Fibroblast of lung (primary cell): ENCODE measurements around the gene SNAPC2. TPM values are rescaled to one million over a fixed set of nuclear protein-coding genes. Genes with fewer than 3 reads are reported as not detected.

Experiments used
- DNase-seq, 2 donors: peaks; one replicate each; pipeline versions ENCODE4 v3.0.0 to v3.0.0-alpha.2; 2010; ENCODE audit warnings: low read depth in 2 of 2
- H2AFZ ChIP-seq: 2 replicates; pipeline ENCODE4 v1.5.1; 2012; ENCODE audit warnings: low read length, control low read depth, inconsistent platforms
- H3K27ac ChIP-seq: 2 replicates; pipeline ENCODE4 v1.5.1; 2011; ENCODE audit warnings: low read length, control low read depth; ENCODE audit not compliant: insufficient read depth
- H3K27me3 ChIP-seq: 2 replicates; pipeline ENCODE4 v1.5.1; 2011; ENCODE audit warnings: mild to moderate bottlenecking, low read length; ENCODE audit not compliant: control insufficient read depth, insufficient read depth
- H3K36me3 ChIP-seq: 2 replicates; pipeline ENCODE4 v1.5.1; 2011; ENCODE audit warnings: low read length; ENCODE audit not compliant: control insufficient read depth, insufficient read depth
- H3K4me1 ChIP-seq: 2 replicates; pipeline ENCODE4 v1.5.1; 2011; ENCODE audit warnings: low read length; ENCODE audit not compliant: control insufficient read depth, insufficient read depth; ENCODE audit errors: extremely low read depth
- H3K4me2 ChIP-seq: 2 replicates; pipeline ENCODE4 v1.5.1; 2011; ENCODE audit warnings: low read length, control low read depth; ENCODE audit not compliant: insufficient read depth; ENCODE audit errors: extremely low read depth
- H3K4me3 ChIP-seq, 4 experiments: fragments of 200-600 bp in 1 of 4; sonication (generic) in 1 of 4; replicated peaks in 1 of 4; 2 replicates each; pipeline ENCODE4 v1.5.1; 2011 to 2016; ENCODE audit warnings: low read length in 4 of 4, low read depth in 3 of 4, mild to moderate bottlenecking in 3 of 4, control low read depth in 2 of 4, inconsistent platforms in 1 of 4, mixed read lengths in 1 of 4; ENCODE audit not compliant: insufficient read depth in 1 of 4; ENCODE audit errors: control extremely low read depth in 1 of 4
- H3K79me2 ChIP-seq: 2 replicates; pipeline ENCODE4 v1.5.1; 2012; ENCODE audit warnings: mild to moderate bottlenecking, low read length, inconsistent platforms; ENCODE audit not compliant: control insufficient read depth, insufficient read depth
- H3K9ac ChIP-seq: 2 replicates; pipeline ENCODE4 v1.5.1; 2011; ENCODE audit warnings: mild to moderate bottlenecking, low read length, control low read depth; ENCODE audit not compliant: insufficient read depth
- H3K9me3 ChIP-seq: 2 replicates; pipeline ENCODE4 v1.5.1; 2012; ENCODE audit warnings: low read depth, low read length; ENCODE audit not compliant: control insufficient read depth, insufficient read depth
- H4K20me1 ChIP-seq: 2 replicates; pipeline ENCODE4 v1.5.1; 2011; ENCODE audit warnings: low read length; ENCODE audit not compliant: control insufficient read depth, insufficient read depth; ENCODE audit errors: extremely low read depth
- CTCF ChIP-seq, 2 donors: IDR thresholded peaks in 1 of 2; conservative IDR thresholded peaks in 1 of 2; 1 replicate in 1 of 2; 2 replicates in 1 of 2; pipeline ENCODE4 v1.5.1; 2011 to 2012; ENCODE audit warnings: low read length in 2 of 2, control low read depth in 1 of 2, inconsistent platforms in 1 of 2, low read depth in 1 of 2, mild to moderate bottlenecking in 1 of 2
- EZH2 ChIP-seq: IDR thresholded peaks from 2 replicates; pipeline ENCODE4 v1.5.1; 2012; ENCODE audit warnings: low read length, control low read depth, mild to moderate bottlenecking; ENCODE audit errors: missing control alignments
- polyA plus RNA-seq, 2 donors: library from polyadenylated mRNA; depleted of rRNA in 1 of 2; stranded (reverse) in 1 of 2; unstranded in 1 of 2; fragments of >200 nt; gene quantifications; 2 replicates each; pipeline ENCODE4 v1.2.1, GENCODE V29; 2011 to 2012; ENCODE audit warnings: missing spikeins in 1 of 2
- total RNA-seq: library from RNA; depleted of rRNA; stranded (reverse); fragments of >200 nt; gene quantifications from 2 replicates; pipeline ENCODE4 v1.2.1, GENCODE V29; 2014

The SNAPC2 gene
- total and polyA plus RNA-seq, 2 donors (not counting 1 experiment from before 2014, with no cell fraction given) = 11.4 to 13.4 TPM

- TF ChIP-seq EZH2 = no peak
- TF ChIP-seq CTCF (conservative IDR thresholded peaks at IDR 0.05 in 1 of 2, IDR thresholded peaks at IDR 0.05 in 1 of 2; ENCODE audit: low read depth in 1 of 2, low read length in 2 of 2) = no peak
- no peaks in the 10 kb centered on the region for H3K4me1 ChIP-seq
- no peak overlapping the region for H3K4me3 ChIP-seq
- H3K27ac ChIP-seq = no peak overlapping the region
- no peaks in the 10 kb centered on the region for H3K27me3 ChIP-seq
- H2AFZ ChIP-seq = no peak overlapping the region
- no peak for DNase-seq
- no peaks in the 10 kb centered on the region for H3K9me3 ChIP-seq
- H3K9ac ChIP-seq = no peak overlapping the region
- H3K4me2 ChIP-seq = no peak overlapping the region
- H4K20me1 ChIP-seq = no peaks in the 10 kb centered on the region
- no peaks in the 10 kb centered on the region for H3K79me2 ChIP-seq
- peaks cover 2% of the 10 kb centered on the region for H3K36me3 ChIP-seq
These were observed 24.6 kb upstream of the SNAPC2 start for GRCh38 chr19:7895565-7895964.

GRCh38 chr19:7897292-7897691 is 22.8 kb upstream of the SNAPC2 start:
- no peaks in the 10 kb centered on the region for H4K20me1 ChIP-seq
- H3K4me1 ChIP-seq = no peaks in the 10 kb centered on the region
- no peaks in the 10 kb centered on the region for H3K27me3 ChIP-seq
- peaks cover 2% of the 10 kb centered on the region for H3K36me3 ChIP-seq
- H3K4me3 ChIP-seq = no peak overlapping the region
- H3K4me2 ChIP-seq = no peak overlapping the region
- no peak overlapping the region for H3K27ac ChIP-seq
- DNase-seq = no peak
- no peak overlapping the region for H3K9ac ChIP-seq
- no peak overlapping the region for H2AFZ ChIP-seq
- no peaks in the 10 kb centered on the region for H3K9me3 ChIP-seq
- no peak for TF ChIP-seq CTCF (conservative IDR thresholded peaks at IDR 0.05 in 1 of 2, IDR thresholded peaks at IDR 0.05 in 1 of 2; ENCODE audit: low read depth in 1 of 2, low read length in 2 of 2)
- TF ChIP-seq EZH2 = no peak
- no peaks in the 10 kb centered on the region for H3K79me2 ChIP-seq

GRCh38 chr19:7898967-7899366 is 21.2 kb upstream of the SNAPC2 start:
- TF ChIP-seq EZH2 = no peak
- TF ChIP-seq CTCF (conservative IDR thresholded peaks at IDR 0.05 in 1 of 2, IDR thresholded peaks at IDR 0.05 in 1 of 2; ENCODE audit: low read depth in 1 of 2, low read length in 2 of 2) = no peak
- Histone ChIP-seq H3K4me3 (no peak overlapping the region), H3K27ac (no peak overlapping the region), H3K79me2 (no peaks in the 10 kb centered on the region), H3K36me3 (peaks cover 2% of the 10 kb centered on the region), H3K4me2 (no peak overlapping the region), H3K9ac (no peak overlapping the region), H2AFZ (no peak overlapping the region), H4K20me1 (no peaks in the 10 kb centered on the region), H3K27me3 (no peaks in the 10 kb centered on the region), H3K4me1 (no peaks in the 10 kb centered on the region), H3K9me3 (no peaks in the 10 kb centered on the region)
- no peak for DNase-seq
